Esophagus squamous epithelium (tissue), 5 donors: Measurements from ENCODE around the gene CD248. TPM values are rescaled to one million over a fixed set of nuclear protein-coding genes. Genes with fewer than 3 reads are reported as not detected.
A peak's percentile ranks its signal among the peaks of the same experiment; 100 is the strongest.

Source experiments
- DNase-seq: peaks from one replicate; lab custom pipeline; 2025; lab: John Stamatoyannopoulos, UW
- H3K27ac ChIP-seq, 4 donors: fragments of 200-600 bp; sonication (generic); one replicate each; pipeline ENCODE4 v1.5.1; 2016 to 2019; ENCODE audit warnings: mild to moderate bottlenecking in 1 of 4
- H3K27me3 ChIP-seq, 4 donors: fragments of 200-600 bp; sonication (generic); 1 replicate in 3 of 4; 2 replicates in 1 of 4; pipeline versions ENCODE4 v1.5.1 to v1.6.0; 2017 to 2021; ENCODE audit warnings: antibody characterized with exemption in 1 of 4
- H3K36me3 ChIP-seq, 3 donors: fragments of 200-600 bp; sonication (generic); one replicate each; pipeline ENCODE4 v1.5.1; 2016 to 2019
- H3K4me1 ChIP-seq, 3 donors: fragments of 200-600 bp; sonication (generic); one replicate each; pipeline ENCODE4 v1.5.1; 2017 to 2019
- H3K4me3 ChIP-seq, 4 donors: fragments of 200-600 bp; sonication (generic); 1 replicate in 3 of 4; 2 replicates in 1 of 4; pipeline ENCODE4 v1.5.1; 2016 to 2019; ENCODE audit warnings: mild to moderate bottlenecking in 2 of 4, moderate library complexity in 1 of 4
- H3K9me3 ChIP-seq, 3 donors: fragments of 200-600 bp; sonication (generic); one replicate each; pipeline ENCODE4 v1.5.1; 2016 to 2019
- CTCF ChIP-seq, 6 experiments: fragments of 450-650 bp in 4 of 6; fragments of 200-600 bp in 2 of 6; sonication (generic) in 2 of 6; IDR thresholded peaks; one replicate each; pipeline ENCODE4 v1.5.1; 2016 to 2019; ENCODE audit warnings: antibody characterized with exemption in 6 of 6, mild to moderate bottlenecking in 4 of 6, moderate library complexity in 4 of 6
- POLR2A ChIP-seq, 4 donors: fragments of 450-650 bp; IDR thresholded peaks; one replicate each; pipeline ENCODE4 v1.6.1; 2017; ENCODE audit warnings: antibody characterized with exemption in 4 of 4, mild to moderate bottlenecking in 4 of 4, moderate library complexity in 3 of 4
- WGBS, 2 donors: methylation state at CpG; one replicate each; pipeline ENCODE4 v1.1.5; 2018; 5-methylcytosine and 5-hydroxymethylcytosine counted together
- intact Hi-C: fragments of 100-400 bp; cut with DNase I; formaldehyde crosslinking; loops from one replicate; pipeline ENCODE4 v1.15.0; 2022
- total RNA-seq, 4 donors: library from RNA; depleted of rRNA; stranded (reverse); fragments of >200 nt; gene quantifications; one replicate each; pipeline ENCODE4 v1.1.0, GENCODE V29; 2016
- donor health status: DM: yes; HTN: yes; CAD: no.

CD248 gene
- total RNA-seq, 4 donors from 2014 or later: 1.9 to 13.2 (median 6.1) TPM

- Histone ChIP-seq H3K4me3 (peak overlapping the region in 3 of 4 donors; percentile 84 to 97 (median 95)), H3K27ac (peak overlapping the region; percentile 89 to 99 (median 97)), H3K4me1 (peaks cover 9 to 54% (median 17%) of the 10 kb centered on the region in 3 donors), H3K9me3 (no peaks in the 10 kb centered on the region), H3K36me3 (peaks cover 6 to 63% (median 11%) of the 10 kb centered on the region in 3 donors), H3K27me3 (no peaks in the 10 kb centered on the region)
- TF ChIP-seq POLR2A (IDR thresholded peaks at IDR 0.05) (no peak), CTCF (IDR thresholded peaks at IDR 0.05) (no peak)
- DNase-seq: no peak
- 81% methylated on average over 14 of the region's 20 CpGs; no CpG with 5 or more reads in 1 of the 2 donors for WGBS, 2 donors
- intact Hi-C loops: no loop called here
Measured at GRCh38 chr11:66266378-66267038, 50.3 kb downstream of the CD248 start.

GRCh38 chr11:66265531-66266377 lies 51.1 kb downstream of the CD248 start:
- Histone ChIP-seq H3K4me1 (peaks cover 9 to 46% (median 17%) of the 10 kb centered on the region in 3 donors), H3K9me3 (no peaks in the 10 kb centered on the region), H3K27ac (peak overlapping the region in 1 of 4 donors; percentile 98), H3K27me3 (no peaks in the 10 kb centered on the region), H3K36me3 (peaks cover 3 to 63% (median 11%) of the 10 kb centered on the region in 3 donors), H3K4me3 (no peak overlapping the region)
- WGBS, 2 donors: 100% methylated on average over 2 of the region's 26 CpGs; no CpG with 5 or more reads in 1 of the 2 donors
- TF ChIP-seq POLR2A (IDR thresholded peaks at IDR 0.05) (no peak), CTCF (IDR thresholded peaks at IDR 0.05) (no peak)
- DNase-seq: no peak
- intact Hi-C loops: no loop called here

GRCh38 chr11:66264914-66265313 lies 51.9 kb downstream of the CD248 start:
- peak in 3 of 6 experiments; percentile 21 to 52 (median 23) for TF ChIP-seq CTCF (IDR thresholded peaks at IDR 0.05)
- no peak for TF ChIP-seq POLR2A (IDR thresholded peaks at IDR 0.05)
- intact Hi-C loops: no loop called here
- Histone ChIP-seq H3K4me3 (no peak overlapping the region), H3K4me1 (peaks cover 9 to 38% (median 15%) of the 10 kb centered on the region in 3 donors), H3K27ac (no peak overlapping the region), H3K27me3 (no peaks in the 10 kb centered on the region), H3K9me3 (no peaks in the 10 kb centered on the region), H3K36me3 (peaks cover 0 to 65% (median 11%) of the 10 kb centered on the region in 3 donors)
- 63 to 86% methylated on average over 3 to 7 of the region's 12 CpGs for WGBS, 2 donors
- DNase-seq: no peak

Other genes starting within 250 kb of the CD248 start
- 10 to 100 TPM; 17.9 to 37.6 (median 25.4) TPM for gene PACS1, start 246.8 kb downstream of the CD248 start, total RNA-seq
- 10 to 100 TPM; 10.6 to 29.8 (median 17.9) TPM for gene KLC2, start 59.3 kb downstream of the CD248 start, total RNA-seq
- 100 to 1,000 TPM in 2 of 4 donors, 10 to 100 TPM in 2; 83.7 to 148 (median 110) TPM for gene RAB1B, start 48.4 kb downstream of the CD248 start, total RNA-seq
- under 1 TPM in 2 of 4 donors, not detected in 2; 0.48 to 0.70 TPM for gene CNIH2, start 38.9 kb downstream of the CD248 start, total RNA-seq
- 10 to 100 TPM; 51.9 to 71.9 (median 63.8) TPM for gene YIF1A, start 27.9 kb downstream of the CD248 start, total RNA-seq
- not detected for gene TMEM151A, start 25.1 kb downstream of the CD248 start, total RNA-seq
- 10 to 100 TPM; 22.3 to 37.2 (median 27.6) TPM for gene RIN1, start 19.4 kb upstream of the CD248 start, total RNA-seq
- 10 to 100 TPM; 43.8 to 65.5 (median 56.8) TPM for gene BRMS1, start 28.1 kb upstream of the CD248 start, total RNA-seq
- gene B4GAT1, start 30.6 kb upstream of the CD248 start, total RNA-seq: 10 to 100 TPM in 2 of 4 donors, 1 to 10 TPM in 2; 6.8 to 24.0 (median 11.3) TPM
- 1 to 10 TPM; 2.9 to 5.5 (median 4.8) TPM for gene SLC29A2, start 54.7 kb upstream of the CD248 start, total RNA-seq
- gene NPAS4, start 104.0 kb upstream of the CD248 start, total RNA-seq: under 1 TPM in 1 of 4 donors, not detected in 3; 0.38 TPM
- 10 to 100 TPM; 39.3 to 66.4 (median 54.2) TPM for gene MRPL11, start 121.8 kb upstream of the CD248 start, total RNA-seq
- 10 to 100 TPM in 1 of 4 donors, 1 to 10 TPM in 3; 6.3 to 17.2 (median 8.8) TPM for gene PELI3, start 149.9 kb upstream of the CD248 start, total RNA-seq
- gene DPP3, start 163.4 kb upstream of the CD248 start, total RNA-seq: 10 to 100 TPM; 24.6 to 49.2 (median 43.5) TPM
- gene BBS1, start 193.6 kb upstream of the CD248 start, total RNA-seq: 10 to 100 TPM in 3 of 4 donors, 1 to 10 TPM in 1; 9.7 to 45.8 (median 17.1) TPM
- 10 to 100 TPM in 1 of 4 donors, 1 to 10 TPM in 3; 8.0 to 10.7 (median 9.5) TPM for gene ZDHHC24, start 229.0 kb upstream of the CD248 start, total RNA-seq
- gene ACTN3, start 229.9 kb upstream of the CD248 start, total RNA-seq: not detected